Endothelial cell (in vitro differentiated cells): Measurements from ENCODE around the gene UQCR11. TPM values are rescaled to one million over a fixed set of nuclear protein-coding genes. Genes with fewer than 3 reads are reported as not detected.

Experiments
- DNase-seq: peaks from one replicate; pipeline ENCODE4 v3.0.0; 2021; ENCODE audit warnings: low spot score
- H3K27ac Mint-ChIP-seq: one replicate; pipeline ENCODE4 v1.8.0; 2021; ENCODE audit warnings: mixed read lengths, inconsistent platforms; ENCODE audit not compliant: unreplicated experiment
- H3K27me3 Mint-ChIP-seq: one replicate; pipeline ENCODE4 v1.8.0; 2021; ENCODE audit warnings: mild to moderate bottlenecking, moderate library complexity, mixed read lengths, inconsistent platforms; ENCODE audit not compliant: unreplicated experiment
- H3K36me3 Mint-ChIP-seq: one replicate; pipeline ENCODE4 v1.8.0; 2021; ENCODE audit warnings: mild to moderate bottlenecking, low read depth, mixed read lengths, inconsistent platforms; ENCODE audit not compliant: unreplicated experiment
- H3K4me1 Mint-ChIP-seq: one replicate; pipeline ENCODE4 v1.8.0; 2021; ENCODE audit warnings: mild to moderate bottlenecking, mixed read lengths, inconsistent platforms; ENCODE audit not compliant: unreplicated experiment
- H3K4me3 Mint-ChIP-seq: one replicate; pipeline ENCODE4 v1.8.0; 2021; ENCODE audit warnings: mild to moderate bottlenecking, mixed read lengths, inconsistent platforms; ENCODE audit not compliant: unreplicated experiment
- H3K9me3 Mint-ChIP-seq: one replicate; pipeline ENCODE4 v1.8.0; 2021; ENCODE audit warnings: mixed read lengths, inconsistent platforms; ENCODE audit not compliant: unreplicated experiment
- total RNA-seq: library from RNA; stranded (reverse); fragmentation: NEBNext Ultra II Directional; extraction: Animal tissue kit (Norgen Biotek cat#: 25700); gene quantifications from one replicate; pipeline ENCODE4 v1.2.1, GENCODE V29; 2021; ENCODE audit not compliant: unreplicated experiment
- TF ChIP-seq, protein P1 (sequence below): fragments of 200-600 bp; sonication (generic); IDR thresholded peaks from one replicate; pipeline ENCODE4 v1.5.0; 2021; ENCODE audit warnings: antibody characterized with exemption; ENCODE audit not compliant: unreplicated experiment

UQCR11 gene
- total RNA-seq, 1 donor from 2014 or later, result 182 TPM

DNA sequence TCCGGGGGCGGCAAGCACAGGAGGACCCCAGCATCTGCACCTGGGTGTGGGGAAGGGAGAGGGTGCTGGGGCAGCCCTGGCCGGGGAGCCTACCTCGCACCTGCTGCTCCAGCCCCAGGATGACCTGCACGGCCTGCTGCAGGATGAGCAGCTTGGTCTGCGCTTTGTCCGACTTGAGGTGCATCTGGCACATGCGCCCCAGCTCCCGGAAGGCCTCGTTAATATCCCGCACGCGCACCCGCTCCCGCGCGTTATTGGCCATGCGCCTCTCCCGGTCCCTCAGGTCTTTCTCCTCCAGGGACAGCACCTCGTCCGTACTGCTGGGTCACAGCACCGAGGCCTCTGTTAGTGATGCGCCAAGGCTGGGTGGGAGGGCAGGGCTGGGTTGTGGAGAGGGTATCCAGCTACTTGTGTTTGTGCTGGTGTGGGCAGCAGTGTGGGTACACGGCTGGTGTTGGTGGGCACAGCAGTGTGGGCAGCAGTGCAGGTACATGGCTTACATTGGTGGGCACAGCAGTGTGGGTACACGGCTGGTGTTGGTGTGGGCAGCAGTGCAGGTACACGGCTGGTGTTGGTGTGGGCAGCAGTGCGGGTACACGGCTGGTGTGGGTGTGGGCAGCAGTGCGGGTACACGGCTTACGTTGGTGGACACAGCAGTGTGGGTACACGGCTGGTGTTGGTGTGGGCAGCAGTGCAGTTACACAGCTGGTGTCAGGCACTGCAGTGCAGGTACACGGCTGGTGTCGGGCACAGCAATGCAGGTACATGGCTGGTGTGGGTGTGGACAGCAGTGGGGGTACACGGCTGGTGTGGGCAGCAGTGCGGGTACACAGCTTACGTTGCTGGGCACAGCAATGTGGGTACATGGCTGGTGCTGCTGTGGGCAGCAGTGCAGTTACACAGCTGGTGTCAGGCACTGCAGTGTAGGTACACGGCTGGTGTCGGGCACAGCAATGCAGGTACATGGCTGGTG, 7.1 kb upstream of the UQCR11 start:
- no peak for DNase-seq
- TF ChIP-seq, protein P1, sequence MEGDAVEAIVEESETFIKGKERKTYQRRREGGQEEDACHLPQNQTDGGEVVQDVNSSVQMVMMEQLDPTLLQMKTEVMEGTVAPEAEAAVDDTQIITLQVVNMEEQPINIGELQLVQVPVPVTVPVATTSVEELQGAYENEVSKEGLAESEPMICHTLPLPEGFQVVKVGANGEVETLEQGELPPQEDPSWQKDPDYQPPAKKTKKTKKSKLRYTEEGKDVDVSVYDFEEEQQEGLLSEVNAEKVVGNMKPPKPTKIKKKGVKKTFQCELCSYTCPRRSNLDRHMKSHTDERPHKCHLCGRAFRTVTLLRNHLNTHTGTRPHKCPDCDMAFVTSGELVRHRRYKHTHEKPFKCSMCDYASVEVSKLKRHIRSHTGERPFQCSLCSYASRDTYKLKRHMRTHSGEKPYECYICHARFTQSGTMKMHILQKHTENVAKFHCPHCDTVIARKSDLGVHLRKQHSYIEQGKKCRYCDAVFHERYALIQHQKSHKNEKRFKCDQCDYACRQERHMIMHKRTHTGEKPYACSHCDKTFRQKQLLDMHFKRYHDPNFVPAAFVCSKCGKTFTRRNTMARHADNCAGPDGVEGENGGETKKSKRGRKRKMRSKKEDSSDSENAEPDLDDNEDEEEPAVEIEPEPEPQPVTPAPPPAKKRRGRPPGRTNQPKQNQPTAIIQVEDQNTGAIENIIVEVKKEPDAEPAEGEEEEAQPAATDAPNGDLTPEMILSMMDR, result no peak
- peaks cover 11% of the 10 kb centered on the region for H3K27me3 Mint-ChIP-seq
- H3K9me3 Mint-ChIP-seq, result no peaks in the 10 kb centered on the region
- H3K4me3 Mint-ChIP-seq, result no peak overlapping the region
- peaks cover 23% of the 10 kb centered on the region for H3K36me3 Mint-ChIP-seq
- H3K4me1 Mint-ChIP-seq, result no peaks in the 10 kb centered on the region
- H3K27ac Mint-ChIP-seq, result no peak overlapping the region

DNA sequence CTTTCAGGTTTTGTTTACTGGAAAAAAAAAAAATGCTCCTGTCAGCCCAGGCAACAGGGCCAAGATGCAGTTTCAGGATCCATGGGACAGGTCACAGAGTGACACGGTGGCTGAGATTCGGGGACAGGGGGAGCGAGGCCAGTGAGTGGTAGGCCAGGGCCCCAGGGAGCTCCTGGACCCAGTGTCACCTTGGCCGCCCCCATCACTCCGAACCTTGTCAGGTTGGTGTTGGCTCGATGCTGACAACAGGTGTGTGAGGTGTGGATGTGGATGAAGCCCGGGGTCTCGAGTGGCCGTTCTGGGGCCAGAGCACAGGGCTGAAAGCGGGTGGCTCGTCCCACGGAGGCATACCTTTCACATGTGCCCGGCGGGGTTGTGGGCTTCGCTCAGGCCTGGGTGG, 6.1 kb upstream of the UQCR11 start:
- Mint-ChIP-seq H3K4me3 (no peak overlapping the region), H3K4me1 (no peaks in the 10 kb centered on the region), H3K9me3 (no peaks in the 10 kb centered on the region), H3K36me3 (peaks cover 14% of the 10 kb centered on the region), H3K27me3 (peaks cover 16% of the 10 kb centered on the region), H3K27ac (no peak overlapping the region)
- no peak for DNase-seq
- TF ChIP-seq, protein P1, result no peak

- Mint-ChIP-seq H3K27me3 (peaks cover 18% of the 10 kb centered on the region), H3K9me3 (no peaks in the 10 kb centered on the region), H3K4me1 (peaks cover 5% of the 10 kb centered on the region), H3K36me3 (peaks cover 13% of the 10 kb centered on the region), H3K27ac (no peak overlapping the region), H3K4me3 (no peak overlapping the region)
- TF ChIP-seq, protein P1, result no peak
- no peak for DNase-seq
These were observed 5.3 kb upstream of the UQCR11 start for GRCh38 chr19:1610579-1610978.

- H3K27ac Mint-ChIP-seq, result no peak overlapping the region
- DNase-seq, result no peak
- H3K4me3 Mint-ChIP-seq, result no peak overlapping the region
- H3K27me3 Mint-ChIP-seq, result peaks cover 20% of the 10 kb centered on the region
- TF ChIP-seq, protein P1, result no peak
- no peaks in the 10 kb centered on the region for H3K9me3 Mint-ChIP-seq
- H3K36me3 Mint-ChIP-seq, result peaks cover 12% of the 10 kb centered on the region
- H3K4me1 Mint-ChIP-seq, result peaks cover 7% of the 10 kb centered on the region
These were observed 4.6 kb upstream of the UQCR11 start for GRCh38 chr19:1609680-1610474.
